ENCODE results near the gene TLL1.

TLL1 gene

DNA sequence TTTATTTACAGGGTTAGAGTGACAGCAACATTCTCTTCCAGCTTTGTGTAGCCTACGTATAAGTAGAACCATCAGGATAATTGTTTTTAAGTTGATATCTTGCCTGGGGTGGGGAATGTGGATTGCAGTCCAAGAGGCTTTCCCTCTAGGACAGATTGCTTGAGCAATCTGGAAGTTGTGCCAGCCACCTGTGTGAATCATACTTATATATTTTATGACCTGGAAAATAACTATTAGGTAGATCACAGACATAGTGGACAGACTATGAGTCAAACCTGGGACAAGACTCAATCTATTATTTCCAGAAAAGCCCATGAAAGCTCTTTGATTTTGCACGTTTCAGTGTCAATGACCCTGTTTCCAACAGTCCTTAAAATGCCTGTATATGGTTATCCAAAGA is 98.9 kb downstream of the TLL1 start:
- no peak for DNase-seq (ENCODE audit: low read depth)

DNA sequence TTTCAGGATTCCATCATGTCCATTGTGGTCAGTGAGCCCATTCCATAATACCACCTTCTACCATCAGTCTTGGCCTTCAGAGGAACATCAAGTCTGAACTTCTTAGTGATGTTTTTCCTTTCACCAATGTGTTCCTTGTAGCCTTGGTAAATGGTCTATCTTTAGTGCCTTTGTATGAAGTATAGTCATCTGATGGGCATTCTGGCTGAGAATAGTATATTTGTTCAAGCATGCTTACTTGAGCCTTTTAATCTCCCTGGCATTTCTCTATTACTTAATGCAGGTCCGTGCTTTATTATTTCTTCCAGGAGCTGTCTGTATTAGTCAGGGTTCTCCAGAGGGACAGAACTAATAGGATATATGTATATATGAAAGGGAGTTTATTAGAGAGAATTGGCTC is 99.7 kb downstream of the TLL1 start:
- DNase-seq (ENCODE audit: low read depth): no peak

DNA sequence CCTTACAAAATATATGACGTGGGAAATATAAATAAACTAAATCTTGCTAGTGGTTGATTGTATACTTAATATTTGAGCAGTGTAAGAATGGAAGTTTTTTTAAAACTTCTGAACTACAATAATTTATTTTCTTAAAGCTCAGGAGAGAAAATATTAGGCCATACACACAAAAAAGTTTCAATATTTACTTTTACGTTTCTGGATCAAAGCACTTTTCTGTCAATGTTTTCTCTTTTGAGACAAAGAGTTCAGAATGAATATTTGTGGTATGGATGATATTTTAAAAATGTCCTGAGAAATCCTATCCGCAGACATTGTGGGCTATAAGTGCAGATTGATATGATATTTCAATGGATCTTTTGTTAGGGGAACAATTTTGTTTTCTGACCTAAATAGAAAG is 109.9 kb downstream of the TLL1 start:
- no peak for DNase-seq (ENCODE audit: low read depth)

DNA sequence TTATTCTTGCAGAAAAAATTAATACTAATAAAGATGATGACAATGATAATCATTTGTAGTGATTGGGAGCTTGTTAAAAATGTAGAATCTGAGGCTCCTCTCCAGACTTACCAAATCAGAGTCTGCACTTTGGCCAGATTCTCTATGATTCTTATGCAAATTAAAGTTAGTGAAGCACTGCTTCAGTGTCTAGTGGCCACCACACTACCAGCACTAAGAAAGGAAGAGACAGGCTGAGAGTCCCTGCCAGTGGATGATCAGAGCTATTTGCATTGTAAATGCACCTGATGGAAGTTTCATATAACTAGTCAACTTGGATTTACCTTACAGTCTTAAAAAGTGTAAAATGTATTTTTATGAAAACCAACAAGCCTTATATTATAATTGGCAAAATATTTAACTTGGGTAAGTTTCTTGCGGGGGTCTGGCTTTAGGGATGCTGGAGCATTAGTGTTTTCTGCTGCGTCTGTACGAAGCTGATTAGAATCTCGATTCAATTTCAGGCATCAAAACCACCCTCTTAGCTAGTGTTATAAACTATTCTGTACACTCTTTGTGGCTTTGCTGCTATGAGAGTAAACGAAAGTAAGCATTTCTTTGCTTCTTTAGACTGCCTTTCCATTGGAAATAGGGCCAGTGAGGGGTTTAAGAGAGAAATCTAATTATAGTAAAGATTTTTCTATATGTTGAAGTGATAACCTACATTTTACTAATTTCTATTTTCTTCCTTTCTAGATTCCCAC is 114.1 kb downstream of the TLL1 start:
- no peak for DNase-seq (ENCODE audit: low read depth)

DNA sequence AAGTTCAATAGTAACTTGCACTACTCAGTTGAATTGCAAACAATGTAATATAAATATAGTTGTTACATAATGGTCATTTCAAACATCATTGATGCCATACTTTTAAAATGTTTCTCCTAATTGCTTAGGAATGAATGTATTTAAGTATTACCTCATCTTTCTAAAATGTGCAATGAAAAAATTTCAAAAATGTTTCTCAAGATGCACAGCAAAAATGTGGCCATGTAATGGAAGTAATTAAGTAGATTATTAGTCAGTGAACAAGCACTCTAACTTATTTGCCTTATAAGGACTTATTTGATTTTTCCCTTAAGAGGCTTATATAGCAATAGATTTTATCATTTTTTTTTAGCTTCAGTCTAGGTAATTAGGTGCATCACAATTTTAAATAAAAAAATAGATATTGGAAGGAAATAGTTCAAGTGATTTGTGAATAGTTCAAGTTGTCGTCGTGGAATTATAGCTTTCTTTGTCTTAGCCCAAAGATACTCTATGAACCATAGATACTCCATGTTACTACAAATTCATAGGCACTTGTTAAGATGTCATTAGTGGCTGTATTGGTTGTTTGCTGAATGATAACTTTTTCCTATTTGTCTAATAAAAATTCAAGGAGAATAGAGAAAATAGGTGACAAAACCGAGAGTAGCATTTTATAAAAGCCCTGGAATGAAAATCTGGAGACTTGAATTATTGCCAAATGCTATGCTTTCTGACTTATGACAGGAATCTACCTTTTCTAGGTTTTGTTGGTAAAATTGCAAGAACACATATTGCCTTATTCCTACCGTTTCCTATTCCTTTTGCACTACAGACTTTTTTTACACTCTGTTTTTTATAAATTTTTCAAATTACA is 118.5 kb downstream of the TLL1 start:
- DNase-seq (ENCODE audit: low read depth): peak; percentile 42

DNA sequence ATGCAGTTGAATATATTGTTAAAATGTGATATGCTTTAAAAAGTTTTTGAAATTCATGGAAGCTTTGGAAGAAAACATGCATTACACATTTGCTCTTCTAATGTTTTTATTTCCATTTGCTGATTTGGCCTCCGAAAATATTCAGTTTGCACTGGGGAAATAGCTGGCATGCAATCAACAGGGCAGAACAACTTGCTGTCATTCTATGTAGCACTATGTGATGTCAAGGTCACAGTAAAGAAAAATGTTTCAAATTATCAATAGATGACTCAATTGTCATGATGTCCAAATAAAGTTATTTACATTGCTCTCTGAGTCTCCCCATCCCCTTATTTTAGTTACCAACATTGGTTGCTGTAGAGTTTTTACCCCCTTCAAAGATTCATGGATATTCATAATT is 119.2 kb downstream of the TLL1 start:
- no peak for DNase-seq (ENCODE audit: low read depth)

DNA sequence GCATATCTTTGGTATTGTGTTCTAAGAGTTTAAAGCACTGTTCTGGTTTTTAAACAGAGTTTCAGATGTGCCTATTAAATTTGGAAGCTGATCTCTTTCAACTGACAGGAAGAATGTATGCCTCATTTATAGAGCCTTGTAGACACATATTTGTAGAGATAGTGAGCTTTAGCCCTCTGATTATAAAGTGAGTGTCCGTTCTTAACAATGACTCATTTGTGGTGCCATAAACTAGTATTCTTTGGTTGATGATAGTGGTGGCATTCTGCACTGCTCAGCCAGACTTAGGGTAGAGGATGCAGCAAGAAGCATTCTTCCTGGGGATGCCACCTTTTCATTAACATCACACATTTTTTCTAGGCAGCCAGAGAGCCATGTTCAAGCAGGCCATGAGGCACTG is 121.7 kb downstream of the TLL1 start:
- peak; percentile 20 for DNase-seq (ENCODE audit: low read depth)

DNA sequence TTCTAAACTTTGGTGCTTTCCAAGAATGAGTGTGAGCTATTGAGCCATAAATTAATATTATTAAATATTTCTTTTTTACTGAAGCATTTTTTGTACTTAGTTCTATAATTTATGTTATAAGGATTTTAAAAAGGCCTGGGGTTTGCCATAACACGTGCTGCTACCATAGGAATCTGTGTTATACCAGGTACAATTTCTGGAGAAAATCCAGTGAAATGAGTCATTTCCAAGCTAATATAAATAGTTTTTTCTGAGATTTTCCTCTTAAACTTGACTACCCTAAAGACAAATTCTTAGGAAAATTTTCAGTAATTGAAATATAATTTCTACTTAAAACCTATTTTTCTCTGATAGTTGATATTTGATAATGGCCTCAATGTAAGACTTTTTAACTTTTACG is 130.8 kb downstream of the TLL1 start:
- DNase-seq (ENCODE audit: low read depth): no peak

DNA sequence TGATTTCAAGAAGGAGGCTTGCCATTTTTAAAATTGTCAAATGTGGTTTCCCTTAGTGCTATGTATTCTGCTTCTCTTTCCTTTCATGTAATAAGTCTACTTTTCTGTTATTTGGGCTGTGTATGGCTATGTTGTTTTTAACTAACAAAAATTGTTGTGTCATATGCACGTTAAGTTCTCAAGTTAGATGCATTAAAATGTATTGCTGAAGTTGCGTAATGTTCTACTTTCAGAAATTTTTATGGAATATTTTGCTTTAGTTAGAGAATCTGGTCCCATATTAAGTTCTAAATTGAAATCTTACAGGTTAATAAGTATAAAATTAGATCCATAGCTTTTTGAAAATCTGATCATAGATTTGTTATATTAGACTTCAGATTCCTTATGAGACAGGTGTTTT is 133.2 kb downstream of the TLL1 start:
- DNase-seq (ENCODE audit: low read depth): no peak

DNA sequence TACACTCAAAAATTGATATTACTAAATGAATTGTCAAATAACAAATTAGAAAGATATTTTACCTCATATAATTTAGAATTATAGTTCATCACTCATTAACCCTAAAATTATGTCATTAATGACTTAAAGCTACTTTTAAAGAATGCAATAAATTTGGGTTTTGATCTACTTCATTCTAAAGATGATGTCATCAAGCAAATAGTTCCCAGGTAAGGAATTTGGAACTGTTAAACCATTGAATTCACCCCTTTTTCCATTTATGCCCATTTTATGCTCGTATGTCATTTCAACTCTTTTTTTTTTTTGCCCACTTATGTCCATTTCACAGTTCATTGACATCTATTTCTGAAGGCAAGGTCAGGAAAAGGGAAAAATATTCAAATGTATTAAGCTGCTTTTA is 135.5 kb downstream of the TLL1 start:
- DNase-seq (ENCODE audit: low read depth): no peak

DNA sequence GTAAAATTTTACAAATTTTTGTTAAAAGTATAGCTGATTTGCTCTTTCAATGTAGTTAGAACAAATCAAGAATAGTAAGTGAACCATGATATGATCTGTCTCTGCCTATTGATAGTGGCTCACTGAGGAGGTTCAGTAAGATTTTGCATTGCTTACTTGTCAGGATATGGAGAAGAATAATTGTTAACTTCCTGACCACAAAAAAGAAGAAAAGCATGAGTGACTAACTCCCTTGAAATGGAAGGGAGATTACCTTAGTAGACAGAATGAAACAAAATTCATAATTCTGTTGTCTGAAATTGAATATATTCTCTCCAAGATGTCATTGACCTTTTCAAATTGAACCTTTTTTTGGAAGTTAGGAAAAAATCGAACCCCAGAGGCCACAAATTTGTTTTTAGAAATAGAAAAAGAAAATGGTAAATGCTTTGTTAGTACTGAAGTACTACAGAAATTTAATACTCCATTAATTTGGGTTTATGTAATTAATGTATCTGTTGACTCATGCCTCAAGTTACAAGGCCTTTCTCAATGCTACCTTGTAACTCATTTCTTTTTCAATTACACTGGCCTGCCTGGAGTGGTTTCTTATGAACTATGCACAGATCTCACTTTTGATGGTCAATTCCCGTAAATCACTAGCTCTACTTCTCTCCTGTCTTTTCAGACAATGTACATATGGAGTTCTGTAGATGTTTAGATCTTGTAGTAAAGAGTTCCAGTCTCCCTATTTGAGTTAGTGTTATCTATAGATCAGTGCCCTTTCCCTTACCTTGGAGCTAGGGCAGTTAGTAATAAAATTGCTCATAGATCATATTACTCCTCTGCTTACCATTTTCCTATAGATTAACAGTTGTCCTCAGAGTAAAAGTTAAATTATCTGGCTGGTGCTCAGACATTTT is 139.3 kb downstream of the TLL1 start:
- no peak for DNase-seq (ENCODE audit: low read depth)

DNA sequence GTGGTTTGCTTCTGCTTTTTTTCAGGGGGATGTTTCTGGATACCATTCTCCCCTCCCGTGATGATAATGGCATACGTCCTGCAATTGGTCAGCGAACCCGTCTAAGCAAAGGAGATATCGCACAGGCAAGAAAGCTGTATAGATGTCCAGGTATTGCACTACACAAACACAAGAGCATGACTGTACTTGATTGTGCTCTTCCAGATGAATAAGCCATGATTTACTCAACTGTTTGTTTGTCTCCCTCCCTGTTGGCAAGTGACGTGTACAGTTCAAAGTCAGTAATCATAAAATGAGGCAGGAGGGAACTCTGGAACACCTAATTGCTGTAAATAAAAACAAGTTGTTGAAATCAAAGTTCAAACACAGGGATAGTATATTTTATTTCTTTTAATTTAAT is 141.4 kb downstream of the TLL1 start:
- no peak for DNase-seq (ENCODE audit: low read depth)

DNA sequence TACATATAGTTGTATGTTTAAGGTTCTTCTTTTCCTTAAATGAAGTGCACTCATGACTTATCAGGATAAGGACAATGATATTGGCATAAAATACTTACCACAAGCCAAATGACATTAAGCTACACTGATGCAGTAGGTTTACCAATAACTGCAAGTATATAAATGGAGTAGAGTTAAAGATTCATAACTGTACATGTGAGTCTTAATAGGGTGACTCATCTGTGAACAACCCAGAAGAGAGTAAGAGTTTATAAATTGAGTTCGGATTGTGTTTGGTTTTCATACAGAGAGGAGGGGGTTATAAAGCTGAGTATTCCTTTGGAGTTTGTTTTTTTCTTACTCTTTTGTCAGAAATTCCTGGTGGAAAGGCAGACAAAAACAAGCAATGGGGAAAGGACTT is 144.8 kb downstream of the TLL1 start:
- DNase-seq (ENCODE audit: low read depth): no peak

DNA sequence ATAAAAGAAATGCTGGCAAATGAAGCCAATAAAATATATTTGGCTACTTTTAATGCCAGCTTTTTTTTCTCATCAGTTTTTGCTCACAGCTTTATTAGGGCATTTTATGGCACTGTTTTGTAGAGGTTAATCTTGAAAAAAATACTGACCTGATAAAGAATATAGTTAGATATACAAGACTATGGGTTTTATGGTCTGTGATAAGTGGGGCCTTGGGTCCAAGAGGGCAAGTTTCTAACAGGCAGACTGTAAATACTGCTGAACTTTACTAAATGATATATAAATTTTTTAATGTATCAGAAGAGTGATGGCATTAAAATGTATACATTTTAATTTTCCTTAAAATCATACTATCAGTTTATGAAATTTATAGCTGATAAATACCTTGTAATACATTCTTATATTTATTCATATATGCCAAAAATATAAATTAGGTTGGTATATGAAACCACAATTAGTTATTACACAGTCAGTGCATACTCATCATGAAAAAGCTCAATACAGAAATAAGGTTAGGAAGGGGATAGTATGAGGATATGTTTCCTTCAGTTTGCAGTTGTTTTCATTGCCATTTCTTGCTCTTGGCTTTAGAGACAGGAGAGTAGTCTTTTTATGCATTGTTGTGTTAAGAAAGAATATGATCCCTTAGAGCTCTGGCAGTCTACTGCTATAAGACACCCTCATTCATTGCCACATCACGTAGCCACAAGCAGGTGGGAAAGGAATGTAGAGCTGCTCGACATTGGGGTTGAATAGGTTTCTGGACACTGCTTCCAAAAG is 146.6 kb downstream of the TLL1 start:
- no peak for DNase-seq (ENCODE audit: low read depth)

DNA sequence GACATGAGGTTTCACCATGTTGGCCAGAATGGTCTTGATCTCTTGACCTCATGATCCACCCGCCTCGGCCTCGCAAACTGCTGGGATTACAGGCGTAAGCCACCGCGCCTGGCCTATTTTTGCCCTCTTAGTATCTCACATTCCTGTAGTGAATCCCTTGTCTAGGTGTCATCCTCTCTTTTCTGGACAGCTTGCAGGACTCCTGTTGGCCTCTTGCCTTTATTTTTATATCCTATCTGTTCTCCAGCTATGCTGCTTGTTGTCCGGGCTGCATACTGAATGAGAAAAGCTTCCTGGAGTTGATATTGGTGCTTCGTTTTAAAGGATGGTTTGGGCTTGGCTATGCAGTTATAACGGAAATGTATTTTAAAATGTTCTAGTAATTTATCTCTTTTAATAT is 148.6 kb downstream of the TLL1 start:
- DNase-seq (ENCODE audit: low read depth): no peak

DNA sequence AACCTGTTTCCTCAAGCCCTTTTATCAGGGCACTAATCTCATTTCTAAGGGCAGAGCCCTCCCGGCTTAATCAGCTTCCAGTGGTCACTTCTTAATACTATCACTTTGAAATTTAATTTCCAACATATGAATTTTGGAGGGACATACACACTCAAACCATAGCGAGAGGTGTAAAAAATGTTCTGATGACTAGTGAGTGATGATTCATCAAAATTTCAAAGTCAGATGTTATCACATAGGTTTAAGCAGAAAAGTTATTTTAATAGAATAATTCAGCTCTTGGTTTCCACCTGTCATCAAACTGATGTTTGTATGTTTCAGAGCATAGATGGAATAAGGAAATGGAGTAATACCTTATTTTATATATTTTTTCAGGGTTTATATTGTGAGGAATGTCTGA is 161.9 kb downstream of the TLL1 start:
- DNase-seq (ENCODE audit: low read depth): no peak

DNA sequence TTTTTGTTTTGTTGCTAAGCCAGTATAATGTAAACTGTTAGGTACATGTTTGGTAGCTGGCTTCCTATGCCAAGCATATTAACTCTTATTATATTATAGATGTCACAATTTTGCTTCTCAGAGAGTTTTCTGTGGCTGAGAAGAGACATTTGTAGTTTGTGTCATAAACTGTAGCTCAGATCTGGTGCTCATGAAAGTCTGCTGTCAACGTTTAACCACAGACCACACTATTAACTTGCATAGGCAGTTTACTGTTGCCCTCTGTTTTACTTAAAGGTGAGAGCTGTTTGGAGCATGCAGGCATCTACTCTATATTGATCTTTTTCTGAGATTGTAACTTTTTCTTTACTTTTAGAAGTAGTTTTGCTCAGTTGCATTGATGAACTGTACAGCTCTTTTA is 166.8 kb downstream of the TLL1 start:
- DNase-seq (ENCODE audit: low read depth): no peak

DNA sequence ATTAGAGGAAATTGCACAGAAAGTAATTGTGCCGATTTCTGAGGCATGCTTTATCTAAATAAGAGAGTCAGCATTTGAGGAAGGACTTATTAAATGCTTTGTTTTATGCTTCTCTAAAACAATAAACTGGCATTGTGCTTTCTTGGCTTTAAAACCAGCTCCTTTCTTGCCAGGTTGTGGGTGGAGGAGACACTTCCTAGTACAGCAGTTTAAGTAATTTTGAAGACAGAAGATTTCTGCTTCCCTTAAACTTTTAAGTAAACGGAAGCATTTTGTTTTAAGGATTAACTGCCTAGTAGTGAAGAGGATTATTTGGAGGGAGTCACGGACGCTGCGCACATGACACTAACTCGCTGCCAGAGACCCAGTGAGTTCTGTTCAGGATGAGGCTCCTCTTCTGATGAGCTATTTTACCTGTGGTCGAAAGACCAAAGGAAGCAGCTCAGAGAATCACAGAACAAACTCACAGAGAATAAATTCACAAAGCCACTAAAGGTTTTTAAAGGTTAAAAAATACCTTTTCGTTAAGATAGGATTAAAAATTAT is 169.5 kb downstream of the TLL1 start:
- DNase-seq (ENCODE audit: low read depth): no peak

DNA sequence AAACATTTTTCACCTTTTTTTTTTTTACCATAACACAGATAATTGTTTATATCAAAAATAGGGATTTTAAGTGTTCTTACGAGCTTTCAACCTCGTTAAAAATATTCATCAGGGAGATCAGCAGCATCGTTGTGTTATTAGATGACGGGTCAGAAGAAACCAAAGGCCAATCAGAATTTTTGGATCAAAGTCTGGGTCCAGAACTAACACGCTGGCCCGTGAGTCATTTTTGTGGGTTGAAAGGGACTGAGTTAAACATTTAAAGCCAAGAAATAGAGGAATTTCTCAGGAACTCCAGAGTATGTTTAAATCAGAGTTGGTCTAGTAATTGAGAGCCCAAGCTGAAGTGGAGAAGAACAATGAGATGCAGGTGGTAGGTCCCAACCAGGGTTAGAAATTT is 170.8 kb downstream of the TLL1 start:
- DNase-seq (ENCODE audit: low read depth): no peak

DNA sequence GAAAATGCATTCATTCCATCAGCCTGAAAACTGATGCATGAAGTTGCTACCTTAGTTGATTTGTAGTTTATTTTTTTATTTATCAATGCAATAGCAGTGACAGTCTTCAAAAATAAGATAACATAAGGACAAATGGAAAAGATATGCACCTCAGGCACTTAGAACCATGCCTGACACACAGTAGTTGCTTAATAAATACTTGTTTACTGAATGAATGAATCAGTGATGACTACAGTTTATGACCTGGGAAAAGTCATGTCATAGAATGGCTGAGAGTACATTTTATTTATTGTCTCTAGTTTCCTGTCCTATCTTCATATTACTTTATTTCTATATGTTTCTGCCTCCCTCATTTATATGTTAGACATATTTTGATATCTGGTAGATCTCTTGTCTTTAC is 171.8 kb downstream of the TLL1 start:
- DNase-seq (ENCODE audit: low read depth): no peak

DNA sequence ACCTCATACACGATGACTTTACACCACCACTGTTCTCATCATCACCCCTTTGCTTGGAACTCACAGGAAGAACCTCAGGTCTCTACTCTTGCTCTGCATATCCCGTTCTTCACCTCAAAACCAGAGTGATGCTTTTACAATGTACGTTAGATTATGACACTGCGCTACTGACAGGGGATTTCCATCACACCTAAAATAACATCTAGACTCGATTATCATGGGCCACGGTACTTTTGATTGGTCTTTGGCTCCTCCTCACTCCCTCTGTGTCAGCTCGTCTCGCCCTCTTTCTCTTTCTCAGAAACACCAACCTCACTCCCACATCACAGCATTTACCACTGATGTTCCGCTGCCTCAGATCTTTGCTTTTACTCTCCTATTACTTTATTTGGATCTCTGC is 172.4 kb downstream of the TLL1 start:
- no peak for DNase-seq (ENCODE audit: low read depth)

DNA sequence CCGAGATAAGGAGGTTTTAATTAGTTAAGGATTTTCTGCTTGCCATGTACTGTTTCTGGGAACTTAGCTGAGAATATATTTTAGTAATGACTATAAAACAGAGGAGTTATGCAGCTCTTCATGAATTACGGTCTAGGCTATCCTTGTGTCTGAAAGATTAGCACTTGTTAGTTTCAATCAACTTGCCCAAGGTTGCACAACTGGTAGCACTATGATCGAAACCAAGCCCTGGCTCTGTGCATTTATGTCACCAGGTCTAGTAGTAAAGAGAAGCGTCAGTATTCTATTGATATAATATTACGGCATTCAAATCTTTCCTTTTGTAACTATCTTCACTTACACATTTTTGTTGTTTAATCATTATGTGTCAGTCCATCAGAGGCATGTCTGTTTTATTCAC is 176.0 kb downstream of the TLL1 start:
- DNase-seq (ENCODE audit: low read depth): no peak

Data from HS-5 (cell line).